H9 (cell line): ENCODE measurements around the gene PTX3. TPM values are rescaled to one million over a fixed set of nuclear protein-coding genes. Genes with fewer than 3 reads are reported as not detected.

ENCODE experiments used
- DNase-seq: peaks from one replicate; pipeline ENCODE4 v3.0.0-alpha.2; 2017
- H2AFZ ChIP-seq: one replicate; pipeline ENCODE4 v1.6.1; 2013; ENCODE audit warnings: mild to moderate bottlenecking, low read length, control low read depth, moderate library complexity
- H2AK5ac ChIP-seq: 2 replicates; pipeline ENCODE4 v1.6.1; 2013; ENCODE audit warnings: low read length, control low read depth, mixed read lengths; ENCODE audit not compliant: insufficient read length
- H2BK120ac ChIP-seq: one replicate; pipeline ENCODE4 v1.6.1; 2013; ENCODE audit warnings: low read depth, mild to moderate bottlenecking, low read length, control low read depth, inconsistent platforms; ENCODE audit not compliant: poor library complexity, severe bottlenecking
- H2BK12ac ChIP-seq: 2 replicates; pipeline ENCODE4 v1.6.1; 2013; ENCODE audit warnings: low read length, control low read depth, mixed read lengths, low read depth; ENCODE audit not compliant: insufficient read length
- H2BK15ac ChIP-seq: 2 replicates; pipeline ENCODE4 v1.6.1; 2013; ENCODE audit warnings: low read depth, low read length, control low read depth
- H2BK20ac ChIP-seq: one replicate; pipeline ENCODE4 v1.6.1; 2013; ENCODE audit warnings: low read depth, mild to moderate bottlenecking, low read length, control low read depth, inconsistent platforms; ENCODE audit not compliant: poor library complexity, severe bottlenecking
- H2BK5ac ChIP-seq: 2 replicates; pipeline ENCODE4 v1.6.1; 2013; ENCODE audit warnings: low read length, control low read depth, mixed read lengths; ENCODE audit not compliant: insufficient read length
- H3K14ac ChIP-seq: 2 replicates; pipeline ENCODE4 v1.6.1; 2013; ENCODE audit warnings: low read length, control low read depth; ENCODE audit not compliant: insufficient read depth
- H3K18ac ChIP-seq: 2 replicates; pipeline ENCODE4 v1.6.1; 2013; ENCODE audit warnings: low read depth, mild to moderate bottlenecking, mixed read lengths, low read length, control low read depth; ENCODE audit not compliant: insufficient read length
- H3K23ac ChIP-seq: 2 replicates; pipeline ENCODE4 v1.6.1; 2013; ENCODE audit warnings: low read length, control low read depth, mixed read lengths, low read depth; ENCODE audit not compliant: insufficient read length
- H3K23me2 ChIP-seq: 2 replicates; pipeline ENCODE4 v1.6.1; 2013; ENCODE audit warnings: low read depth, mild to moderate bottlenecking, mixed read lengths, low read length, control low read depth; ENCODE audit not compliant: insufficient read length, poor library complexity, severe bottlenecking
- H3K27ac ChIP-seq: 2 replicates; pipeline ENCODE4 v1.5.1; 2013; ENCODE audit warnings: low read length, control low read depth, mixed read lengths, low read depth; ENCODE audit not compliant: insufficient read length
- H3K27me3 ChIP-seq: 2 replicates; pipeline ENCODE4 v1.6.1; 2013; ENCODE audit warnings: low read length, control low read depth, inconsistent platforms; ENCODE audit not compliant: insufficient read depth
- H3K4ac ChIP-seq: 2 replicates; pipeline ENCODE4 v1.6.1; 2013; ENCODE audit warnings: low read depth, mild to moderate bottlenecking, control low read depth, inconsistent platforms, low read length, moderate library complexity
- H3K4me1 ChIP-seq: 2 replicates; pipeline ENCODE4 v1.6.1; 2013; ENCODE audit warnings: low read length, control low read depth, inconsistent platforms; ENCODE audit not compliant: insufficient read depth
- H3K4me2 ChIP-seq: 2 replicates; pipeline ENCODE4 v1.6.1; 2013; ENCODE audit warnings: low read length, control low read depth, mixed read lengths; ENCODE audit not compliant: insufficient read length, insufficient read depth
- H3K56ac ChIP-seq: 2 replicates; pipeline ENCODE4 v1.6.1; 2013; ENCODE audit warnings: low read depth, mild to moderate bottlenecking, mixed read lengths, low read length, control low read depth; ENCODE audit not compliant: insufficient read length
- H3K79me1 ChIP-seq: 2 replicates; pipeline ENCODE4 v1.6.1; 2013; ENCODE audit warnings: low read depth, mild to moderate bottlenecking, moderate library complexity, low read length, control low read depth, inconsistent platforms; ENCODE audit not compliant: insufficient read depth, poor library complexity, severe bottlenecking
- H3K79me2 ChIP-seq: 2 replicates; pipeline ENCODE4 v1.6.1; 2013; ENCODE audit warnings: low read length, control low read depth, inconsistent platforms; ENCODE audit not compliant: insufficient read depth
- H3K9ac ChIP-seq: 2 replicates; pipeline ENCODE4 v1.6.1; 2013; ENCODE audit warnings: low read length, control low read depth, mixed read lengths; ENCODE audit not compliant: insufficient read length; ENCODE audit errors: extremely low read depth
- H3K9me3 ChIP-seq: one replicate; pipeline ENCODE4 v1.6.1; 2013; ENCODE audit warnings: low read depth, low read length, inconsistent platforms; ENCODE audit not compliant: control insufficient read depth
- H3T11ph ChIP-seq: one replicate; pipeline ENCODE4 v1.6.1; 2013; ENCODE audit warnings: mild to moderate bottlenecking, low read length, control low read depth, inconsistent platforms
- H4K20me1 ChIP-seq: one replicate; pipeline ENCODE4 v1.6.1; 2013; ENCODE audit not compliant: control insufficient read depth, insufficient read length, insufficient read depth
- H4K5ac ChIP-seq: 2 replicates; pipeline ENCODE4 v1.6.1; 2013; ENCODE audit warnings: low read depth, mild to moderate bottlenecking, mixed read lengths, low read length, control low read depth; ENCODE audit not compliant: insufficient read length
- H4K8ac ChIP-seq: replicated peaks from 2 replicates; pipeline ENCODE4 v1.6.1; 2013; ENCODE audit warnings: low read length, control low read depth, mixed read lengths, low read depth; ENCODE audit not compliant: insufficient read length
- H4K91ac ChIP-seq: 2 replicates; pipeline ENCODE4 v1.6.1; 2013; ENCODE audit warnings: low read depth, mild to moderate bottlenecking, moderate library complexity, mixed read lengths, low read length, control low read depth; ENCODE audit not compliant: insufficient read length
- H3K27ac Mint-ChIP-seq, 3 experiments: 2 replicates in 2 of 3; 3 replicates in 1 of 3; pipeline ENCODE4 v1.8.0; 2020 to 2021; ENCODE audit warnings: mixed read lengths in 3 of 3, mild to moderate bottlenecking in 1 of 3, moderate library complexity in 1 of 3
- H3K27me3 Mint-ChIP-seq: 2 replicates; pipeline ENCODE4 v1.8.0; 2021; ENCODE audit warnings: low read depth, mild to moderate bottlenecking, moderate library complexity, mixed read lengths
- H3K36me3 Mint-ChIP-seq, 3 experiments: 2 replicates in 2 of 3; 3 replicates in 1 of 3; pipeline ENCODE4 v1.8.0; 2020 to 2021; ENCODE audit warnings: low read depth in 3 of 3, mixed read lengths in 3 of 3; ENCODE audit not compliant: insufficient read depth in 1 of 3
- H3K4me1 Mint-ChIP-seq, 2 experiments: 2 replicates each; pipeline ENCODE4 v1.8.0; 2020; ENCODE audit warnings: mixed read lengths in 2 of 2
- H3K4me3 Mint-ChIP-seq, 2 experiments: 2 replicates in 1 of 2; 3 replicates in 1 of 2; pipeline ENCODE4 v1.8.0; 2020 to 2021; ENCODE audit warnings: mild to moderate bottlenecking in 2 of 2, mixed read lengths in 2 of 2, moderate library complexity in 1 of 2
- H3K9me3 Mint-ChIP-seq, 2 experiments: 2 replicates in 1 of 2; 3 replicates in 1 of 2; pipeline ENCODE4 v1.8.0; 2020; ENCODE audit warnings: mild to moderate bottlenecking in 2 of 2, mixed read lengths in 2 of 2, moderate library complexity in 1 of 2
- CTCF ChIP-seq: fragments of 200-600 bp; sonication (generic); conservative IDR thresholded peaks from 3 replicates; pipeline ENCODE4 v1.8.0; 2021; ENCODE audit warnings: antibody characterized with exemption, mild to moderate bottlenecking
- total RNA-seq: library from RNA; stranded (reverse); gene quantifications from 2 replicates; pipeline ENCODE4 v1.2.1, GENCODE V29; 2021

PTX3 gene
- total RNA-seq, 1 experiment from 2014 or later: 0.11 TPM

- Histone ChIP-seq H4K20me1 (no peaks in the 10 kb centered on the region), H3K14ac (no peak overlapping the region), H2BK15ac (no peak overlapping the region), H4K8ac (no peak overlapping the region), H3K79me1 (no peaks in the 10 kb centered on the region), H2BK20ac (no peak overlapping the region), H3K23me2 (no peaks in the 10 kb centered on the region), H3K18ac (no peak overlapping the region), H3K27ac (no peak overlapping the region), H3K4me1 (no peaks in the 10 kb centered on the region), H2BK5ac (no peak overlapping the region), H4K5ac (no peak overlapping the region), H3K56ac (no peak overlapping the region), H3K4me2 (no peak overlapping the region), H3K23ac (no peak overlapping the region), H2AFZ (no peak overlapping the region), H3K9me3 (no peaks in the 10 kb centered on the region), H3T11ph (no peak overlapping the region), H3K79me2 (no peaks in the 10 kb centered on the region), H2BK12ac (no peak overlapping the region), H2BK120ac (no peak overlapping the region), H3K9ac (no peak overlapping the region), H3K27me3 (no peaks in the 10 kb centered on the region), H4K91ac (no peak overlapping the region), H2AK5ac (no peak overlapping the region), H3K4ac (no peak overlapping the region)
- 0 out of 7 replicates have a peak, but pooled peaks cover 0 to 5% (median 2%) of the 10 kb centered on the region in 3 experiments for H3K36me3 Mint-ChIP-seq
- H3K4me3 Mint-ChIP-seq: no peak overlapping the region
- H3K4me1 Mint-ChIP-seq: peaks cover 4 to 6% of the 10 kb centered on the region in 2 experiments; a peak in 2 of 4 replicates
- no peaks in the 10 kb centered on the region for H3K27me3 Mint-ChIP-seq
- no peak overlapping the region for H3K27ac Mint-ChIP-seq
- H3K9me3 Mint-ChIP-seq: peaks cover 0 to 6% of the 10 kb centered on the region in 2 experiments; a peak in 2 of 5 replicates
- no peak for TF ChIP-seq CTCF
- no peak for DNase-seq
Observed at GRCh38 chr3:157388976-157389375, 47.7 kb upstream of the PTX3 start.
